DND-41 (cell line): Measurements from ENCODE around the gene TP53BP1.

Source experiments
- EZH2 ChIP-seq: IDR thresholded peaks from 3 replicates; pipeline ENCODE4 v1.6.1; 2012; ENCODE audit warnings: borderline replicate concordance, low read depth, mild to moderate bottlenecking, moderate library complexity, low read length, inconsistent platforms; ENCODE audit not compliant: severe bottlenecking
- TF ChIP-seq, protein P1 (sequence below): IDR thresholded peaks from 2 replicates; pipeline ENCODE4 v1.5.1; 2012; ENCODE audit warnings: borderline replicate concordance, low read length, moderate library complexity, mild to moderate bottlenecking; ENCODE audit not compliant: poor library complexity, severe bottlenecking; ENCODE audit errors: extremely low read depth

DNA sequence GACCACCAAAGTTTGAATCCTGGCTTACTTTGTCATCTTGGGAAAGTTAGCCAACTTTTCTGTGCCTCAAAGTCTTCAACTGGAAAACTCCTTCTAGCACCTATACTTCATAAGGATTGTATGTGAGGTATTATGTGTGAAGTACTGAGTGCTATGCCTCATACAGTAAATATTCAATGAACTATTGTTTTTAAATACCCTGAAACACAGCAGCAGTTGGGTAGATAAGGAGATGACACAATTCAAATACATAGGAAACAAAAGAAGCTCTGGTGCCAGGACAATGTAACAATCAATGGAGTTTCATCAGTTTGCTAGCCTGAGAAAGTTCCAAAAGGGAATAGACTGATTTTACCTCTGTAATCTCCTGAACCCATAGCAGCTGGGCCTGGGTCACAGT, 78.8 kb downstream of the TP53BP1 start:
- TF ChIP-seq, protein P1, sequence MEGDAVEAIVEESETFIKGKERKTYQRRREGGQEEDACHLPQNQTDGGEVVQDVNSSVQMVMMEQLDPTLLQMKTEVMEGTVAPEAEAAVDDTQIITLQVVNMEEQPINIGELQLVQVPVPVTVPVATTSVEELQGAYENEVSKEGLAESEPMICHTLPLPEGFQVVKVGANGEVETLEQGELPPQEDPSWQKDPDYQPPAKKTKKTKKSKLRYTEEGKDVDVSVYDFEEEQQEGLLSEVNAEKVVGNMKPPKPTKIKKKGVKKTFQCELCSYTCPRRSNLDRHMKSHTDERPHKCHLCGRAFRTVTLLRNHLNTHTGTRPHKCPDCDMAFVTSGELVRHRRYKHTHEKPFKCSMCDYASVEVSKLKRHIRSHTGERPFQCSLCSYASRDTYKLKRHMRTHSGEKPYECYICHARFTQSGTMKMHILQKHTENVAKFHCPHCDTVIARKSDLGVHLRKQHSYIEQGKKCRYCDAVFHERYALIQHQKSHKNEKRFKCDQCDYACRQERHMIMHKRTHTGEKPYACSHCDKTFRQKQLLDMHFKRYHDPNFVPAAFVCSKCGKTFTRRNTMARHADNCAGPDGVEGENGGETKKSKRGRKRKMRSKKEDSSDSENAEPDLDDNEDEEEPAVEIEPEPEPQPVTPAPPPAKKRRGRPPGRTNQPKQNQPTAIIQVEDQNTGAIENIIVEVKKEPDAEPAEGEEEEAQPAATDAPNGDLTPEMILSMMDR = no peak
- TF ChIP-seq EZH2 = no peak
